ENCODE measurements around the gene OXNAD1.

GRCh38 chr3:16354291-16354690 lies 89.3 kb downstream of the OXNAD1 start:
- TF ChIP-seq, protein P1, sequence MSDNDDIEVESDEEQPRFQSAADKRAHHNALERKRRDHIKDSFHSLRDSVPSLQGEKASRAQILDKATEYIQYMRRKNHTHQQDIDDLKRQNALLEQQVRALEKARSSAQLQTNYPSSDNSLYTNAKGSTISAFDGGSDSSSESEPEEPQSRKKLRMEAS (IDR thresholded peaks at IDR 0.05), result no peak
- TF ChIP-seq NFIC (IDR thresholded peaks at IDR 0.05) (no peak), TEAD4 (IDR thresholded peaks at IDR 0.05) (no peak)

Measured in Ishikawa (cell line).